NCI-H187 (cell line): ENCODE measurements around the gene KCNN4.
"Not testable (repeated sequence)": the region's sequence is repeated elsewhere in the genome, so short reads cannot be mapped to it uniquely, and the experiment has no call there.

Experiments used
- DNase-seq, 2 experiments: peaks; one replicate each; lab custom pipeline; 2025; lab: John Stamatoyannopoulos, UW

Gene KCNN4

DNA sequence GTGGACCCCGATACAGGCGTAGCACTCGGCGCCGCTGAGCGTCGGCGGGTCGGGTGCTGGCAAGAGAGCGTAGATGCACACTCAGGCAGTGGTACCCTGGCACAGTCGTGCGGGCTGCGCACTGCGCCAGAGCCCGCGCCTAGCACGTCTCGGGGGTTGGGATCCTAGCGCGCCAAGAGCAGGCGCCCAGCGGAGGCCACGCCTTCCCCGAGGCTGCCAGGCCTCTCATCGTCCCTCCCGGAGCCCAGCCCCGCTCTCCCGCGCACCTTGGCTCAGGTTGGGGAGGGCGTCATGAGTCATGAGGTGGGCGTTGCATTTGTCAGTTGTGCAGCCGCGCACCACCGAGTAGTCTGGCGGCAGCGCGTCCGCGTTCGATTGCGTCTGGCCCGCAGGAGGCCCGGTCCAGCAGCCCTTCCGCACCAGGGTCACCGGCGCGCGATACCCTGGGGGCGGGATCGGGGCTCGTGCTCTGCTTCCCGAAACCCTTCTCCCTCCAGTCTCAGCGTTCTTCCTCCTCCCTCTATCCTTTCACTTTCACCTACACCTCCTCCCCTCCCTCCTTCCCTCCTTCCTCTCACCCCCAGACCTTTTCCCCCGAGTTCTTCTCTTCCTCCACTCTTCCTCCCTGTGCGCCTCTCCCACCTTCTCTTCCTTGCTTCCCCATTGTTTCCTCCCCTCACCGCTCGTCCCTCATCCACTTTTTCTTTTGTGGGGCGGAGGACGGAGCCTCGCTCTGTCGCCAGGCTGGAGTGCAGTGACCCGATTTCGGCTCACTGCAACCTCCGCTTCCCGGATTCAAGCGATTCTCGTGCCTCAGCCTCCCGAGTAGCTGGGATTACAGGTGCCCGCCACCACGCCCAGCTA is 18.0 kb upstream of the KCNN4 start:
- DNase-seq = no peak

DNA sequence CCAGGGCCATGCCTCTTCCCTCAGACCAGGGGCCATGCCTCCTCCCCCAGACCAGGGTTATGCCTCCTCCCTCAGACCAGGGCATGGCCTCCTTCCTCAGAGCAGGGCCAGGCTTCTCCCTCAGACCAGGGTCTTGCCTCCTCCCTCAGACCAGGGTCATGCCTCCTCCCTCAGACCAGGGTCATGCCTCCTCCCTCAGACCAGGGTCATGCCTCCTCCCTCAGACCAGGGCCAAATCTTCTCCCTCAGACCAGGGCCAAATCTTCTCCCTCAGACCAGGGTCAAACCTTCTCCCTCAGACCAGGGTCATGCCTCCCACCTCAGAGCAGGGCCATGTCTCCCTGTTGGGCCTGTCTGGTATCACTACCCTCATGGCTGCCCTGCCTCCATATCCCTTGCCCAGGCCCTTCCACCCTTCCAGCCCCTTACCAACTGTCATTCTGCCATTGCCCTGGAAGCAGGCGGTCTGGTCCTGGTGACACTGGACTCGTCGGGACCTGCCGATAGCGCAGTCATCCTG is 17.3 kb upstream of the KCNN4 start:
- no peak for DNase-seq

DNA sequence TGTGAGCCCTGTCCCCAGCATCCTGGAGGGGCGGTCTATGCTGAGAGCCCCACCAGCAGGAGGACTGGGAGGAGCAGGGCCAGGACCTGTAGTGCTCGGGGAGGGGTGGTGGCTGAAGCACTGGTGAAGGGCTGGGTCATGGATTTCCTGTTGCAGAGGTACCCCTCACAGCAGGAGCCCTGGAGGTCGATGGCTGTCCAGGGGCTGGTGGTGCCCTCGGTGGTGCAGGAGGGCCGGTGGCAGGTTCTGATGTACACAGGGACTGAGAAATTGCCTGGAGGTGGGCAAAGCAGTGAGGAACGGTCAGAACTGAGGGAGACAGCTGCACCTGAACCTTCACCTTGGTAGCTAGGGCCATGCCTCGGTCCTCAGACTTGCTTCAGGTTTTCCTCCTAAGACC is 16.8 kb upstream of the KCNN4 start:
- DNase-seq = no peak

DNA sequence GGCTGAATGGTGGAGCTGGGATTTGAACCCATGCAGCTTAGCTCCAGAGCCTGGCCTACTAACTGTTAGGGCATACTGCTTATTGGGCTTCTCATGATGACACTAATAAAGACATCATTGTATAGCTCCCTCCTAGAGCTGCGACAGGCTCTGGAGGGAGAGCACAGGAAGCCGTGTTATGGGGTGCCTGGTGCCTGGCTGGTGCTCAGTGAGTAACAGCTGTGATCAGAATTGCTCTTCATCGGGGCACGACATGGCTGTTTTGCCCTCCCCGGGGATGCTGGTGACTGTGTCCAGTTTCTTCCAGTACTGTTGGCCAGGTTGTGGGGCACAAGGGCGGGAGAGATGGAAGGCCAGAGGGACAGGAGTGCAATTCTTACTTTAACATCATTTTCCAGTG is 16.3 kb upstream of the KCNN4 start:
- DNase-seq = no peak

DNA sequence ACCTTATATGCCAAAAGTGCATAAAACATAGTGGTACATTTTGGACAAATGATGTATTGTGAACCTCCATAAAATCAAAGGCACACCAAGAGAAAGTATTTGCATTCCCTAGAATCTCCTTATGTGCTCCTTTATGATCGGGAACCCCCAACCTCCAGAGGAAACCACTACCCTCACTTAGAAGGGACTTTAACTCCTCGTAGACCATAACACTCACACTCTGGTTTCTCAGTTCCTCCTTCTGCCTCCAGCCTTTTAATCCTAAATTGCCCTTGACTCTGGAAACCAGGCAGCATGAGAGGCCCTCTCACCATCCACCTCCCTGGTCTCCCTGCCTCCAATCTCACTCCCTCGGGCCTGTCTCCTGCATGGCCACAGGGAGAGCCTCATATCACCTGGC is 9.8 kb upstream of the KCNN4 start:
- DNase-seq = no peak

DNA sequence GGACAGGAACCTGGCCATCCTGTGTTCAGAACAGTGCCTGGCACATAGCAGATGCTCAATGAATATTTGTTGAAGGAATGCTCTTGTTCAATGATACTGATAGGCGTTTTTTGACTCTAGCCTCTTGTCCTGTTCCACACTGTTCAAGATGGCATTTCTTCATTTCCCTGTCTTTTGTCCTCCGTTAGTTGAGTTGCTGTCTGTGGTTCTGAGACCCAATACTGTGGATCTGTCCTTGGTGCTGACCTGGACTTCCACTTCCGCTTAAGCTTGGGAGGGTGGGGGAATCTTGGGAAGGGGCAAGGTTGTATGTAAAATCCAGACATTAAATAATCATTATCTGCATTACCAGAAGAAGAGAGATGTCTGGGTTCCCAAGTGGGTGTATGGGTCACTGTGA is 8.3 kb upstream of the KCNN4 start:
- no peak for DNase-seq

DNA sequence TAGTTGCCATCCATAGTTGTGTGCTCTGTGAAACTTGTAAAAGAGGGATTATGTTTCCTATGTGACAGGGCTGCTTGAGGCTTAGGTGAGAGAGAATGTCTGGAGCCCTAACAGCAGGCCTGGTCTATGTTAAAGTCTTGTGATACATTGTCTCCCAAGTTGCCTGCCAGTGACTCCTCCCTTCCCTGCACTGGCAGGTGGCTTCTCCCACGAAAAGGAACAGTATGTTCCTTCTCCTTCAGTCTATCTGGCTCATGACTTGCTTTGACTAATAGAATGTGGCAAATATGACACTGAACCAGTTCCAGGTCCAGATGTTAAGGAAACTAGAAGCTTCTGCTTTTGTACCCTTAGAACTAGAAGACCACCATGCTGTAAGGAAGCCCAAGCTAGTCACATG is 5.9 kb upstream of the KCNN4 start:
- no peak for DNase-seq

DNA sequence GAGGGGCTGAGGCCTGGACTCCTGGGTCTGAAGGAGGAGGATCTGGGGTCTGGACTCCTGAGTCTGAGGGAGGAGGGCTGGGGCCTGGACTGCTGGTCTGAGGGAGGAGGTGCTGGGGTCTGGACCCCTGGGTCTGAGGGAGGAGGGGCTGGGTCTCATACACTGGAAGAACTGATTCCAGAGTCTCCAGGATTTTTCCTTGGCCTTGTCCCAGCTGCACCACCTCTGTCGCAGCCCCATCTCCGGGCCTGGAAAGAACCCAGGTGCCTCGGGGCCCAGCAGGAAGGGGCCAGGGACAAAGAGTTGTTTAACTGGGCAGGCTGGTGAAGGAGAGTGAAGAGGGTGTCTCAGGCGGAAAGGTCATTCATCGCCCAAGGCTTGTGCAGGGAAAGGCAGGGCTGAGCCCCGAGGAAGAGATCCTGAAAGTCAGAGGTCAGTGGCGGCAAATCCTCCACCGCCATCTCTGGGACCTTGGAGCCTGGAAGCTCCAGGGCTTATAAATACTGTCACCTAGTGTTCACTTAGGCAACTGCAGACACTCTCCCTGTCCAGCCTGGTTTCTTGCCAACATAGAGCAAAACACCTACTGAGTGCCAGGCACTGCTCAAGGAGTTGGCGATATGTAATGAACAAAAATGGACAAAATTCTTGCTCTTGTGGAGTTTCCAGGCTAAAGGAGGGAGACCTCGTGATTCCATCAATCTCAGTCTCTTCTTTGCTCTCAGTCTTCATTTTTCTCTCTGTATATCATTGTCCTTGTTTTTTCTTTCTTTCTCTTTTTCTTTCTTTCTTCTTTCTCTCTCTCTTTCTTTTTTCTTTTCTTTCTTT is 4.4 kb upstream of the KCNN4 start:
- DNase-seq = peak; percentile 17 to 39

DNA sequence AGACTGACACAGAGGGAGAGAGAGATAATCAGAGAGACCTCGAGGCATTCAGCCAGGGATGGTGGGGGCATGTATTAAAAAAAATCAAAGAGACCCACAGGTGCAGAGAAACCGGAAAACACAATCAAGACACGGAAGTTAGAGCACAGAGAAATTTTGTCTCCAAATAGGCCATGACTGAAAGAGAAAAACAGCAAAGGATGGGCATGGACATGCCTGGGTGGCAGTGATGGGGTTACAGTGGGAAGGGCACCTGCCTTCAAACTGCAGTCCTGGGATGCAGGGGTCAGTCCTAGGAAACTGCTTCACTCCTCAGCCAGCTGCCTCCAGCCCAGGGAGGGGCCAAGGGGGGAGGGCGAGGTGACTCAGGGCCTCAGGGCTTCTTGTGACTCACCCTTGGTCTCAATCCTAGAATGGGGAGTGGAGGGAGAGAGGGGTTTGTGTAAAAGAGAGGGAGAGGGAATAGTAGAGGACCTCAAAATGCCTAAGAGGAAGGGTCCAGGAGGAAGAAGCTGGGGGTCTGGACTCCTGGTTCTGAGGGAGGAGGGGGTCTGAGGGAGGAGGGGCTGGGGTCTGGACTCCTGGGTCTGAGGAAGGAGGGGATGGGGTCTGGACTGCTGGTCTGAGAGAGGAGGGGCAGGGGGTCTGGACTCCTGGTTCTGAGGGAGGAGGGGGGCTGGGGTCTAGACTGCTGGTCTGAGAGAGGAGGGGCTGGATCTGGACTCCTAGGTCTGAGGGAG is 3.6 kb upstream of the KCNN4 start:
- no peak for DNase-seq

DNA sequence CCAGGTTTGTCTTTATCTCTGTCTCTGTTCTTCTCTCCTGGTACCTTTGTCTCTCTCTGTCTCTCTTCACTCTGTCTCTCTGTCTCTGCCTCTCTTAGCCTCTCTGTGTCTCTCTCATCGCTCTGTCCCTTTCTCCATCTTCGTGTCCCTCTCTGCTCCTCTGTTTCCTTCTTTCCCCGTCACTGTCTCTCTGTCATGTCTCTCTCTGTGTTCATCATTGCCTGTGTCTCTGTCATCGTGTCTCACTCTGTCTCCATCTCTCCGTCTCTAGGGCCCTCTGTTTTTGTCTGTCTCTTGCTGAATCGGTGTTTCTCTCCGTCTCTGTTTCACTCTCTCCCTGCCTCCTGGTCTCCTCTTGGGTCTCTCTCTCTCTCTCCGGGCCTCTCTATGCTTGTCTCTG is 2.9 kb upstream of the KCNN4 start:
- no peak for DNase-seq

DNA sequence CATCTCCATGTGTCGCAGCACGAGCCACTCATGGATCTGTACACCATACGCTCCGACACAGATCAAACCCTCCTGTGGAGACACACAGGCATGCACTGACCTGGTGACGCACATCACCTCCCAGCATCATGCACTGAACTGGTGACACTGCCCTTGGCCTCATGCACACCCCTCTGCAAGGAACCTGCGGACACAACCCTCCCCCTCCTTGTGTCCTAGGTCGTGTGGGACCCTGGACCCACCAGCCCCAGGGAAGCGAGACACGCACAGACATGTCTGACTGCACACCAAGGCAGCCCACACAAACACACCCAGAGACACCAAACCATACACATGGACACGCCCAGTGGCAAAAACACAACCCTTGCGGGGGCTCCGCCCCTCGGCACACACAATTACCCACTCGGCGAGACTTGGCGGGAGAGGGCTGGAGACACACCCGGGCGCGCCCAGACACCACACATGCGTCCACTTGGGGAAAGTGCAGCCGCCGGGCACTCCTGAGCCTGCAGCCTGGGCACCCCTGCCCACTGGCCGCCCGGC is 2.0 kb upstream of the KCNN4 start:
- no peak for DNase-seq

DNA sequence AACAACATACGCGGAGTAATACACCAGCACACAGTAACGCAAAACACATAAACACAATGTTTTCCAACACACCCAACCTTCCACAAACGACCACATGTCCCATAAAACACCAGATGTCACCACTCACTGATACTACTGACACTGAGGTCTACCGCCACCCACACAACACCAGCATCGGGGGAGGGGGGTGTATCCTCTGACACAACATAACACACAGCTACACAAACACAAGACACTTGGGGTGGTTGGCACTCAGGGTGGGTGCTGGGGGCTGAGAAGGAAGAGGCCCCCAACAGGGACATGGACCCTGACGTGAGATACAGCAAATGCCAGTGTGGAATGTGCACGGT is 1.5 kb upstream of the KCNN4 start:
- no peak for DNase-seq

DNA sequence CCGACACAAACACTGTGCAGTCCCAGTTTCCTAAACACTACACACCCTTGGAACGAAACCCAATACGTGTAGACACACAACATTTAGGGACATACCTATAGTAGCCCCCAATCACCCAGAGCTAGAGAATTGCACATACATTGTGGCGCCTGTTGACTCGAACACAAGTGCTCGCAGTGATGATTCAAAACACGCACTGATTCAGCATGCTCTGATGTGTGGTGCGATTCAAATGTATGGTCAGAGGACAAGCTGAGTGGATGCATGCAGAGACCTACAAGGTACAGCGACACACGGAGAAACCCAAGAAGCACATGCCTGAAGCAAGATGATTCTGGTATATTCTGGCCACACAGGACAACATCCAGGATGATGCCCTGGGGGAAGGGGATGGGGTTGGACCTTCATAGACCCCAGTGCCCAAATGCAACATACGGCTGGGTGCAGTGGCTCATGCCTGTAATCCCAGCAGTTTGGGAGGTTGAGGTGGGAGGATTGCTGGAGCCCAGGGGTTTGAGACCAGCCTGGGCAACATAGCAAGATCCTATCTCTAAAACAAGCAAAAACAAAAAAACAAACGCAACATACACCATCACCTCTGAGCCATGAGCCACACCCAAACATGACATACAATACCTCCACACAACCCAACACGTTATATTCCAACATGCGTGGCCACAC is 997 bp upstream of the KCNN4 start:
- DNase-seq = no peak

DNA sequence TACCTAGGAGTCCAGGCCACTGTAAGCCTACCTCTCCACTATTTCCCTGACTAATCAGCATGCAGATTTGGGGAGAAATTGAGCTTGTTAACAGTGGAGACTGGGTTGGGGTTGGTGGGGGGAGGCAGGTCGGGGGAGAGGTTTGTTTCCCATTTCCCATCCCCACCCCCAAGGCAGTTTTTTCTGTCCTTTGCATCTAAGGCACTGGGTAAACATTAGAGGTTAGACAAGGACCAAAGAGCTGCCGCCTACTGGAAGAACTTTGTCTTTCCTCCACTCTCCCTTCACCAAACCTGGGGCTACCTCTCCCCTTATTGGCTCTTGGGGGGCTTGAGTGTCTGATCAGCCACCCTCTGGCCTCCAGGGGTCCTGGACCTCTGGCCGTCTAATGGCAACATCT is 953 bp downstream of the KCNN4 start:
- no peak for DNase-seq

DNA sequence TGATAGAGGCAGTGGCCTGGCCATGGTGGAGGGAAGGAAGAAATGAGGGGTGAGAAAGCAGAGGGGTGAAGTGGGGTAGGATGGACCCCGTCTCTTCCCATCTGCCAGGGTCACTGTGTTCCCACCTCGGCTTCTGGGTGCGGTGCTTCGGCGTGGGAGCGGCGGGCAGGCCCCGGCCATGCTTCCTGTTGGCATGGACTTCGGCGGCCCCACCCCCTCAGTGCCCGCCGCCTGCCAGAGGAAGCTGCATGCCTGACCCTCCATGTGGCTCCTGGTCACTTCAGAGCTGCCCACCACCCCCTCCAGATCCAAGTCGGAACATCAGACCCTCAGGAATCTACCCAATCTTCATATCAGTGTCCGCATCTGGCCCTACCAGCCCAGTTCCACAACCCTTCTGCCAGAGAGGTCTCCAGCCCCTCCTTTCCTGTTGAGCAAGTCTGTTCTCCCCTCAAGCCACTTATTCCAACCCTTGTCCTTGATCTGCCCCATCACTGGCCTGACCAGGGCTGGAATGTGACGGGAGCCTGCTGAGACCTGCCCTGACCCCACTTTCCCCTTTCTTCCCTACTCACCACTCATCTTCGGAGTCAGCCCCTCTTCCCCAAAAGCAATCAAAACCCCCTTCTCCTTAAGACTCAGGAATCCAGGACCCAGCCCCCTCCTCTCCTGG is 1.5 kb downstream of the KCNN4 start:
- no peak for DNase-seq

DNA sequence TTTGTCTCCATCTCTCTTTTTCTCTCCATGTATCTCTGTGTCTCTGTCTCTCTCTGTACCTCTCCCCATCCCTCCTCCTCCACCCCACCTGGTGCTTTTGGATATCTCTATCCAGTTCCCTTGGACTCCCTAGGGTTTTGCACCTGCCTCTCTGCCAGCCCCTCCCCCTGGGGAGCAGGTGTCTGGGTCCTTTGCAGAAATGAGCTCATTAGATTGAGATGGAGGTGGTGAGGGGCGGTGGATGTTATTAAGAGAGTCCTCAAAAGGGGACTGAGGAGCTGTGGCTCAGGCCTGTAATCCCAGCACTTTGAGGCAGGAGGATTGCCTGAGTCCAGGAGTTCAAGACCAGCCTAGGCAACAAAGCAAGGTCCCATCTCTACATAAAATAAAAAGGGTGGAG is 2.1 kb downstream of the KCNN4 start:
- peak; percentile 40 to 69 for DNase-seq

DNA sequence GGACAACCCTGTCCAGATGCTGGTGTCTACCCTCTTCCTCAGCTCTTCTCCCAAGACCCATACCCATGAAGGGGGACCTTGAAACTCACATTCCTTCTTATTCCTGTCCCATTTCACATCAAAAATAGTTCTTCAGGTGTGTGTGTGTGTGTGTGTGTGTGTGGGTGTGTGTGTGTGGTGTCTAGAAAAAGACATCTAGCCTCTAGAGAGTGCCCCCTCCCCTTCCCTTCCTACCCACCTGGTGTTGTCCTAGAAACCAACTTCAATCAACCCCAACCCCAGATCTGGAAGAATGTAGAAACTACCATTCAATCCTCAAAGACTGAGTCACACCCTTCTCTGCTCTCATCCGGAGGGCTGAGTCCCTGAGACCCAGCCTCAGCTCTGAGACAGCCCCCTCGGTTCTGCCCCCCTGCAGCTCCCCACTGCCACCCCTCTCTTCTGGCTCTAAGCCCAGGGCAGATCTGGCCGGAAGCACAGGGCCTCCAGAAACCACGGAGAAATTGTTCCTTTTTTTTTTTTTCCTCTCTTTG is 3.5 kb downstream of the KCNN4 start:
- DNase-seq = no peak

DNA sequence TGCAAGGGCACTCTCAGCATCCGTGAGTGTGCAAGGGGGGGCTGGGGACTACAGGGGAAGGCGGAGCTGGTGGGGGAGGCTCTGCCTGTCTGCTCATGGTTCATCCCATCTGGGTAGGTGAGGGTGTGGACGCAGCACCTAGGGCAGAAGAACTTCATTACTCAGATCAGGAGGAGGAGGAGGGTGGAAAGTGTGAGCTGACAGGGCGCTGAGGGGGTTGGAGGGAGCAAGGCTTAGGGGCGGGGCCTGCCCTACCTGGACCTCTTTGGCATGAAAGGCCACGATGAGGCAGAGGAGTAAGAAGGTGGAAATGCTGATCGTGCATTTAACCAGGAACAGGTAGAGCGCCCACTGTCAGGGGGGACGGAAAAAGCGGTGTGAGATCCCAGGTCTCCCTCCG is 4.5 kb downstream of the KCNN4 start:
- no peak for DNase-seq

DNA sequence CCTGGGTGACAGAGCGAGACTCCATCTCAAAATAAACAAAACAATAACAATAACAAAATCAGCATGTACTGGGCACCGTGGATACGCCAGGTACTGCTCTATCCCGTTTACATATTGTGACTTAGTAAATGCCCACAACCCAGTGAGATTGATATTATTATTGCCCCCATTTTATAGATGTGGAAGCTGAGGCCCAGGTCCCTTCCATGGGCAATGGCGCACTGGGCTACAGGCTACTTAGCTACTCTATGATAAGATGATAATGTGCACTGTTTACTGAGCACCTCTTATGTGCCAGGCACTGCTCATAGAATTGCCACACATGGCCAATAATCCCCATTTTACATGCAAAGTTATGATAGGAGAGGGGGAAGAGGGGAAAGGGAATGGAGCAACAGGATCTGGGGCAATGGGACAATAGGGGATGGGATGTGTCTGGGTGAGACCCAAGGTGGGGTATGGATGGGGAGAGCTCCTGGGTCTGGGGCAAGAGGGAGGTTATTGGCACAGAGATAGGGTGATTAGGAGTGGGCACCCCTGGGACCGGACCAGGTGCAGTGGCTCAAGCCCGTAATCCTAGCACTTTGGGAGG is 5.4 kb downstream of the KCNN4 start:
- no peak for DNase-seq

DNA sequence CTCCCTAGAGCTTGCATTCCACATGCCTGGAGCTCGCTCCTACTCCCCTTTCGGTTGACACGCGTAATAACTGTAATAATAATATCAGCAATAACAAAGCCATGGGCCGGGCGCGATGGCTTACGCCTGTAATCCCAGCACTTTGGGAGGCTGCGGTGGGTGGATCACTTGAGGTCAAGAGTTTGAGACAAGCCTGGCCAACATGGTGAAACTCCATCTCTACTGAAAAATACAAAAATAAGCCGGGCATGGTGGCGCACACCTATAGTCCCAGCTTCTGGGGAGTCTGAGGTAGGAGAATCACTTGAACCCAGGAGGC is 5.9 kb downstream of the KCNN4 start:
- not testable (repeated sequence) for DNase-seq
